GM18526 (cell line): ENCODE data around the gene OGG1.

ENCODE experiments used
- POLR2A ChIP-seq: IDR thresholded peaks from 3 replicates; pipeline ENCODE4 v1.6.1; 2011; ENCODE audit not compliant: insufficient read length; ENCODE audit errors: extremely low read depth

Gene OGG1

DNA sequence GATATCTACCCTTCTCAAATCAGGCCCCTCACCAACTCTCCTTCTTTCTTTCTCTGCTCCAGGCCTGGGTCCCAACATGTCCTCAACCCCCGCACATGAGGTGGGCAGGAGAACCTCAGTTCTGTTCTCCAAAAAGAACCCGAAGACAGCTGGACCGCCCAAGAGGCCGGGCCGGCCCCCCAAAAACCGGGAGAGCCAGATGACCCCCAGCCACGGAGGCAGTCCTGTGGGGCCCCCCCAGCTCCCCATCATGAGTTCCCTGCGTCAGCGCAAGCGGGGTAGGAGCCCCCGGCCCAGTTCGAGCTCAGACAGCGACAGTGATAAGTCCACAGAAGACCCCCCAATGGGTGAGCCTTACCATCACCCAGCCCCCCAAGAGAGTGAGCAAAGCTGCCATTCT is 5.6 kb upstream of the OGG1 start:
- TF ChIP-seq POLR2A: no peak

DNA sequence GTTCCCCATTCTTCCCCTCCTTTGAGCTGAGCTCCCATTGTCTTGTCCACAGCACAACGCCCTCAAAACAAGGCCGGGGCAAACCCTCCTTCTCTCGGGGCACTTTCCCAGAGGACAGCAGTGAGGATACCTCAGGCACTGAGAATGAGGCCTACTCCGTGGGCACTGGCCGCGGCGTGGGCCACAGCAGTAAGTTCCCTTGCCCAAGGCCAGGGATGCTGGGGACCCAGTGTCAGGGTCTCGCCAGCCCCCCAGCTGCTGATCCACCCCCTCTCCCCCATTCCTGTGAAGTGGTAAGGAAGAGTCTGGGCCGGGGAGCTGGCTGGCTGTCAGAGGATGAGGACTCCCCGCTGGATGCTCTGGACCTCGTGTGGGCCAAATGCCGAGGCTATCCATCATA is 4.2 kb upstream of the OGG1 start:
- TF ChIP-seq POLR2A: no peak

DNA sequence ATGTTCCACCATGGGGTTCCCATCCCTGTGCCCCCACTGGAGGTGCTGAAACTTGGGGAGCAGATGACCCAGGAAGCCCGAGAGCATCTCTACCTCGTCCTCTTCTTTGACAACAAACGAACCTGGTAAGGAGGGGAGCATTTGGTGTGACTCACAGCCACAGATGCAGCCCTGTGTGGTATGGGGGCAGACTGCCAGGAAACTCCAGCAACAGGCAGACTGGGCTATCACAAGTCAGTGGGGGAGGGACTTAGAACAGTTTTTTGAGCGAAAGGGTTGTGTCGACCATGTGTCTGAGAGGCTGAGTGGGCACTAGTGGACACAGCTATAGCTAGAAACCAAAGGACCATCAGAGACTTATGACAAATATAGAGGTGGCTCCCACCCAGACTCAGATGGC is 3.4 kb upstream of the OGG1 start:
- TF ChIP-seq POLR2A: no peak

DNA sequence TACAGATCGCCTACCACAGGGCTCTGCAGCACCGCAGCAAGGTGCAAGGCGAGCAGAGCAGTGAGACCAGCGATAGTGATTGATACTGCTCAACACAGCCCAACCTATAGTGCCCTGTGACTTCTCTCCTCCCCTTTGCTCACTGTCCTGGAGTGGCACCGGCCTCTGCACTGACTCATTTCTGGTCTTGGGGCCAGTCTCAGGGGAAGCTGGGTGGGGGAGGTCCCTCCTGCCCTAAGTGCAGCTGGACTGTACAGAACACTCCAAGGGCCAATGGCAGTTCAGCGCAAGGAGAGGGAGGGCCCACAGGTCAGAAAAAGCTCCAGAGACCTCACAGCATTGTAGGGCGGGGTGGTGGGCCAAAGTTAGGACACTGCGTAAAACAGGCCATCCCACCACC is 2.5 kb upstream of the OGG1 start:
- no peak for TF ChIP-seq POLR2A

DNA sequence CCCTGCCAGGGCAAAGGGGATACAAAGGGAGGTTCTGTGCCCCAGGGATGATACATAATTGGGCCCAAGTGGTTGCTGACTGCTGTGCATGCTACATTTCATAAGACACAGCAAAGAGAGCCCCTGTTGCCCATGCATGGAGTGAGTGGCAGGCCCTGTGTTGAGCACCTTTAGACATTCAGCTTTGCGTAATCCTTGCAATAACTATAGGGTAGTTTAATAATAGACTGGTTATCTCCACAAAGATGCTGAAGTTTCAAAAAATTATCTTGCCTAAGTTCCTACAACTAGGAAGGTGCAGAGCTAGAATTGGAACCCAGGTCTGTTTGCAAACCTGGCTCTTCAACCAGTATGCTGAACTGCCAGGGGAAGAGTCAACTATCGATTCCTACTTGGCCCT is 1.7 kb upstream of the OGG1 start:
- no peak for TF ChIP-seq POLR2A

DNA sequence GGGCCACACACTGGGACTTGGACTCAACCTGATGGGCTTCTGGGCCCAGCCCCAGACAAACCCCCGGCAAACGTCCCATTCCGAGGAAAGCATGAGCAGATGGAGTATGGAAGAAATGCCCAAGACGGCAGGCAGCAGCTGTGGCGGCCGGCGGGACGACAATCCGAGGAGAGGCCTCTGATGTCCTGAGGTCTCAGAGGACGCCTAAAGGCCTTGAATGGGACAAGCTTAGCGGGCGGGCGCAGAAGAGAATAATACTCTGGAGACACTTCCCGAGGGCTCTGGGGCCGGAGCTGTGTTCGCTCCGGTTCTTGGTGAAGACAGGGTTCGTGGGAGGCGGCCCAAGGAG is 482 bp upstream of the OGG1 start:
- TF ChIP-seq POLR2A: no peak

DNA sequence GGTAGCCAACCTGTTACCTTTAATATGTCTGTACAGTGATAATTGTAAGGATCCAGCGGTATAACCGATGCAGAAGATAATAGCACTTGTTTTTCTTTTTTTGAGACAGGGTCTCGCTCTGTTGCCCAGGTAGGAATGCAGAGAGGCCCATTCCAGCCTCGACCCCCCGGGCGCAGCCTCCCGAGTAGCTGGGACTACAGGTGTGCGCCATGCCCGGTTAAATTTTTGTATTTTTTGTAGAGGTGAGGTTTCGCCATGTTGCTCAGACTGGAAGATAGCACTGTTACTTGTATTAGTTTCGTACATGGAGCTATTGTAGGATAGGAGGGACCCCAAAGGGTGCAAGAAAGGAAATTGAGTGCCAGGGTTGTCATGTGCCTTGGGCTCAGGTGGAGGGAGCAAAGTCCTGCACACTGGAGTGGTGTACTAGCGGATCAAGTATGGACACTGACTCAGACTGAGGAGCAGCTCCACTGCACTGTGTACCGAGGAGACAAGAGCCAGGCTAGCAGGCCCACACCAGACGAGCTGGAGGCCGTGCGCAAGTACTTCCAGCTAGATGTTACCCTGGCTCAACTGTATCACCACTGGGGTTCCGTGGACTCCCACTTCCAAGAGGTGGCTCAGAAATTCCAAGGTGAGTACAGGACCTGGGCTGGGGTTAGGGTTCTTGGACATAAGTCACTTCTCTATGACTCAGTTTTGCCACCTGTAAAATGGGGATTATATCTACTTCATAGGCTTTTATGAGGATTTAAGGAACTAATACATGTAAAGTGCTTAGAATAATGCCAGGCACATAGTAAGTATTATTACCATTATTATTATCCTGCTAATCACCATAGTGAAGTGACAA is 1.0 kb downstream of the OGG1 start:
- TF ChIP-seq POLR2A: no peak

DNA sequence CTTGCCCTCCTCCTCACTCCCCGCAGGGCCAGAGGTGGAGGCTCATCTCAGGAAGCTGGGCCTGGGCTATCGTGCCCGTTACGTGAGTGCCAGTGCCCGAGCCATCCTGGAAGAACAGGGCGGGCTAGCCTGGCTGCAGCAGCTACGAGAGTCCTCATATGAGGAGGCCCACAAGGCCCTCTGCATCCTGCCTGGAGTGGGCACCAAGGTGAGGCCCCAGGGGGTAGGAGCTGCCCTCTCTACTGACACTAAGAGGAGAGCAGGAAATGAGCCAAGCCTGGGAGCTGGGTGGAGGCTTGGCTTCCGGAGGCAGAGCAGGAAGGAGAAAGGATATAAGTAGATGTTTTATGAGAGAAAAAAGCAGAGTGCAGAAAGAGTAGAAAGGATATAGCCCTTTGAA is 4.9 kb downstream of the OGG1 start:
- no peak for TF ChIP-seq POLR2A

DNA sequence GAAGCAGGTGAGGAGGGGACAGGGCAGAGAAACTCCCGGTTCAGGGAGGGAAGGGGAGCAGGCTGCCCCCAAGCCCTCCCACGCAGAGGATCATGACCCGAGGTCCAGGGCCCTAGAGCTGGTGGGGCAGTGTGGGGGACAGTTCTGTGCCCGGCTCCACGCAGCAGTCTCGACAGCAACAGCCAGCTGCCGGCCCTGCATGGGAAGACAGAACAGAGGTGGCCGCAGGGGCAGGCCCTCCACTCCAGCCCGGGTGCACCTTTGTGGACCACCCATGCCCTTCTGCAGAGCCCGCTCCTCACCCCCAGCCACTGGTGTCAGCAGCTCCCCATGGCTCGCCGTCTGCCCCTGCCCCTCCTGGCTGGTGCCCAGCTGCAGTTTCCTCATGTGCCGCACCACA is 7.7 kb downstream of the OGG1 start:
- no peak for TF ChIP-seq POLR2A

DNA sequence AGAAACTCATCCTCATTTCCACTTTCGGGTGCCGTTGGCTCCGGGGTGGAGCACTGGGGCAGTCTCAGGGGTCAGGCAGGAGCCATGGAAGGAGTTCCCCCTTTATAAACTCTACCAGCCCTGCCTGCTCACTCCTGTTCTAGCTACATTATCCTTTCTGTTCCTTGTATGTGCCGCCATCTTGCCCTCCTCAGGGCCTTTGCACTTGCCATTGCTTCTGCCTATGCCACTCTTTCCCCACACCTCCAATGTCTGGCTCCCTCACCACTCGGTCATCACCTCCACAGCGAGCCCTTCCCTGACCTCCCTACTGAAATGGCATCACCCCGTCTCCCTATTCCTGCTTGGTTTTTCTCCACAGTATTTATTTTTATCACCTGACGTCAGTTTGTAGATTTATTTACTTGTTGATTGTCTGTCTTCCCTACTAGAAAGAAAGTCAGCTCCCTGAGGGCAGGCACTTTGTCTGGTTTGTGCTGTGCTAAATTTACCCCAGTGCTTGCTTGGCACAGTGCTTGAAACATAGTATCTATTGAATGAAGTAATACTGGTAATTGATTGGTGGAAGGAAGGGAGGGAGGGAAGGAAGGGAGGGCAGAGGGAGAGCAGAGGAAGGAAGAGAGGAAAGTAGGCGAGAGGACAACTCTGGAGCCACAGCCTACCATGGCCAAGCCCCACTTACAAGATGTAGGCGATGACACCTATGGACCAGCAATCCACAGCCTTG is 11.2 kb downstream of the OGG1 start:
- no peak for TF ChIP-seq POLR2A

DNA sequence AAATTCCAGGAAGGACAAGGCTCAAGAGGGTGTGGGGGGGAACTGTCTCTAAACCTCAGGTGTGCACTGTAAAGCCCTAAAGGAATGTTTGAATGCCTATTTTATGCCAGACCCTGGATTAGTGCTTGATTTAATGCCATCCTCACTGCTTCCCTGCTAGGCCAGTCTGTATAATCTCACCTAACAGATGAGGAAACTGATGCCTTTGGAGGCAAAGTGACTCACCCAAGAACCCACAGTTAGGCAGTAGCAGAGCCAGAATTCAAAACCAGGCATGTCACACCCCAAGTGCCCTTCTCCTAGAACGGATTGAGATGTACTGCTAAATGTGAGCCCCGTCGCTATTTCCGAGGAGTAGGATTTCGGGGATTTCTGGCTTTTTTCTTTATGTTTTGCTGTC is 12.2 kb downstream of the OGG1 start:
- no peak for TF ChIP-seq POLR2A

DNA sequence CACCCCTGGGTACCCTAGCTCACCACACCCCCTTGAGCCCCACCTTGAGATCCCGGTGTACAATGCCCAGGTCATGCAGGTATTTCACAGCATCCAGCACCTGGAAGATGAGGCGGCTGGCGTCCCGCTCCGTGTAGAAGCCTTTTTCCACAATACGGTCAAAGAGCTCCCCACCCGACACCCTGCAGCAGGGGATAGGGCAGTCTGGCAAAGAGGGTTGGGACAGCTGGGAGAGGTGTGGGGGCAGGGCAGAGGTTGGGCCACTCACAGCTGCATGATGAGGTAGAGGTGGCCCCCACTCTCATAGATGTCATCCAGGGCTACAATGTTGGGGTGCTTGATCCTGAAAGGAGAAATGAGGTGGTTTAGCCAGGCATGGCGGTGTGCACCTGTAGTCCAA is 13.1 kb downstream of the OGG1 start:
- TF ChIP-seq POLR2A: no peak

DNA sequence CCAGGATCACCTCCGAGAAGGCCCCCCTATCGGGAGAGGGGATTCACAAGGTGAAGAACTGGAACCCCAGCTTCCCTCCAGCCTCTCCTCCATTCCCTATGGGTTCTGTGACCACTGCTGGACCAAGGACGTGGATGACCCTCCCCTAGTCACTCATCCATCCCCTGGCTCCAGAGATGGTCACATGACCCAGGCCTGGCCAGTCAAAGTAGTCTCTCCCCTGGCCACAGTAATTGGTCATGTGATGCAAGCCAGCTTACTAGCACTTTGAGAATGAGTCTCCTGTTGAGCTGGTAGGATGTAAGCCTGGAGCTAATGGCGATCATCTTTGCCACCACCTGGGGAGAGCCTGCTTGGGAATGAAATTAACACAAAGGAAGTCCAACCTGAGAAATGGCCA is 16.1 kb downstream of the OGG1 start:
- TF ChIP-seq POLR2A: no peak

DNA sequence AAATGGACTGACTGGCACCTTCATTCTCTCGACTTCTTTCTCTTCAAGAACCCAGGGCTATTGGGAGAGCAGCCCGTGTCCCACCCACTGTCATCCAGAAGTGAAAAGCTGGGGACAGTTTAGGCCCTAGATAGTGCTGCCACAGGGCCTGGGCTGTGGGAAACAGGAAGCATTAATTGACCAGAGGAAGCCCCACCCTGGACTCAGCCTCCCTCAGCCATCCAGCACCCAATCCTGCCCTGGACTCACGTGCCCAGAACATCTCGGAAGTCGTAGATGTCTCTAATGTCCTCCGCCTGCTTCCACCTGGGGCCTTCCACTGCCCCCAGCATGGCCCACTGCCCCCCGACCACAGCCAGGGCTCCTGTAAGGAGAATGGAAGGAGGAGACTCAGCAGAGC is 17.7 kb downstream of the OGG1 start:
- no peak for TF ChIP-seq POLR2A

DNA sequence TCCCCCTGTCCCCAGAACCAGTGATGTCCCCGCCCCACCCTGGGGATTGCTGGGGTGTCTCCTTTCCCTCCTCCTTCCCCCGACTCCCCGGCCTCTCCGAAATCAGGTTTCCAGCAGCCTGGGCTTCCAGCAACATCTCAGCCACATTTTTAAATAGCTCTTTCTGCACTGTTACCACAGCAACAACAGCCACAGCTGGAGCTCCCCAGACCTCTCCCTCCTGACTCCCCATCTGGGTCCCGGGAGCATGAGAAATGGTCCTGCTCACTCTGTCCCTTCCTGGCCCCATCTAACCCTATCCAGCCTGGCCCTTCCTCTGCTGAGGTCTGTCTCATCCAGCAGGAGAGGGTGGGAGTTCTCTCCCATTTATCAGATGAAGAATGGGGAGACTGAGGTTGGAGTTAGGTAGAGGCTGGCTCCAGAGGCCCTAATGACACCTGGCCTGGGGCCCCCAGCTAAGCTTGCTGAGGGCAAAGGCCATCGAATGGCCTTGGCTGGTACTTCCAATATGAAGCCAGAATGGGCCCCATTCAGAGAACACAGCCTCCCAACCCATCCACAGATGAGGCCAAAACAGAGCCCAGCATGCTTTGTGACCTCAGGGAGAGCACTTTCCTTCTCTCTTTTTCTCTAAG is 18.5 kb downstream of the OGG1 start:
- no peak for TF ChIP-seq POLR2A

DNA sequence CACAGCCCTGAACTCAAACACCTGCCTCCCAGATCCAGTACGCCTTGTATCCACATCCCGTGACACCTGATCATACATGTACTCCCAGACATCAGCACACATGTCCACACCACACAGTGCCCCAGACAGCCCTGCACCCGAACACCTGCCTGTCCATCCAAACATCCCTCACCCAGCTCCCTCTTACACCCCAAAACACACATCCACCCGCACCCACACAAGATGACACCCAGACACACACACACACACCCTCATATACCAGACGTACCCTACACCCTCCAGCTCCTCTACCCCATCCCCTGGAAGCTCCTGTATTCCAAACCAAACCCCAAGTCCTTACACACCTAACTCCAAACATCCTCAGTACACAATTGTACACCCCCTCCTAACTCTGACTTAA is 19.3 kb downstream of the OGG1 start:
- TF ChIP-seq POLR2A: no peak
